Stimulated activated naive CD8-positive, alpha-beta T cell treated with anti-CD3 and anti-CD28 coated beads, Interleukin-15, Interleukin-2, amounts not matched to agents 100 ng/mL and 50 ng/mL, for 24 hours (primary cell): Measurements from ENCODE around the gene FAM114A1.
"Not testable (repeated sequence)": the region's sequence is repeated elsewhere in the genome, so short reads cannot be mapped to it uniquely, and the experiment has no call there.

Experiments used
- H3K27ac Mint-ChIP-seq: one replicate; pipeline ENCODE4 v1.8.0; 2021; ENCODE audit warnings: mild to moderate bottlenecking, mixed read lengths
- H3K27me3 Mint-ChIP-seq: one replicate; pipeline ENCODE4 v1.8.0; 2021; ENCODE audit warnings: mixed read lengths
- H3K36me3 Mint-ChIP-seq: one replicate; pipeline ENCODE4 v1.8.0; 2021; ENCODE audit warnings: low read depth, mixed read lengths
- H3K4me1 Mint-ChIP-seq: one replicate; pipeline ENCODE4 v1.8.0; 2021; ENCODE audit warnings: low read depth, mixed read lengths
- H3K4me3 Mint-ChIP-seq: one replicate; pipeline ENCODE4 v1.8.0; 2021; ENCODE audit warnings: mild to moderate bottlenecking, mixed read lengths
- H3K9me3 Mint-ChIP-seq: one replicate; pipeline ENCODE4 v1.8.0; 2021; ENCODE audit warnings: mixed read lengths

The FAM114A1 gene

DNA sequence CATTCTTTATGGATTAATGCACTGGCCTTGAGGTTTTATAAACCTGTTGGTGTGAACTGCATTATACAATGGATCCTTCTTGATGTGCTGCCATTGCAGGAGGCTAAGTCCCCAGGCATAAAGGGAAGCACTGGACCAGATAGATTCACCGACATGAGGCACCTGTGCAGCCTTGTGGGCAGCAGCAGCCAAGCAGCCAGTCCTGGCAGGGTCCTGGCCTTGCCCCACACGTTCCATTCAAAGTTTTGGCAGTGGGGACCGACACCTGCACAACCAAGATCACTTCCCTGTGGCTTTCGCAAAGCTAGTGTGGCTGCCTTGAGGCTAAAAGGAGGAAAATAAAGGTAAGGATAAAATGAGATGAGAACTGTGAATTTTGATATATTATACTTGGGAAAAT, 111.5 kb downstream of the FAM114A1 start:
- H3K4me3 Mint-ChIP-seq = no peak overlapping the region
- peaks cover 36% of the 10 kb centered on the region for H3K4me1 Mint-ChIP-seq
- peaks cover 21% of the 10 kb centered on the region for H3K36me3 Mint-ChIP-seq
- no peaks in the 10 kb centered on the region for H3K27me3 Mint-ChIP-seq
- H3K27ac Mint-ChIP-seq = no peak overlapping the region
- H3K9me3 Mint-ChIP-seq = no peaks in the 10 kb centered on the region

- Mint-ChIP-seq H3K27ac (no peak overlapping the region), H3K4me1 (peaks cover 40% of the 10 kb centered on the region), H3K4me3 (no peak overlapping the region), H3K9me3 (no peaks in the 10 kb centered on the region), H3K36me3 (peaks cover 21% of the 10 kb centered on the region), H3K27me3 (no peaks in the 10 kb centered on the region)
Observed at GRCh38 chr4:38979511-38980230, 112.1 kb downstream of the FAM114A1 start.

- Mint-ChIP-seq H3K27ac (peak overlapping the region; percentile 73), H3K4me1 (peaks cover 52% of the 10 kb centered on the region), H3K36me3 (peaks cover 23% of the 10 kb centered on the region), H3K9me3 (no peaks in the 10 kb centered on the region), H3K4me3 (peak overlapping the region; percentile 35), H3K27me3 (no peaks in the 10 kb centered on the region)
Observed at GRCh38 chr4:38980903-38981676, 113.5 kb downstream of the FAM114A1 start.

DNA sequence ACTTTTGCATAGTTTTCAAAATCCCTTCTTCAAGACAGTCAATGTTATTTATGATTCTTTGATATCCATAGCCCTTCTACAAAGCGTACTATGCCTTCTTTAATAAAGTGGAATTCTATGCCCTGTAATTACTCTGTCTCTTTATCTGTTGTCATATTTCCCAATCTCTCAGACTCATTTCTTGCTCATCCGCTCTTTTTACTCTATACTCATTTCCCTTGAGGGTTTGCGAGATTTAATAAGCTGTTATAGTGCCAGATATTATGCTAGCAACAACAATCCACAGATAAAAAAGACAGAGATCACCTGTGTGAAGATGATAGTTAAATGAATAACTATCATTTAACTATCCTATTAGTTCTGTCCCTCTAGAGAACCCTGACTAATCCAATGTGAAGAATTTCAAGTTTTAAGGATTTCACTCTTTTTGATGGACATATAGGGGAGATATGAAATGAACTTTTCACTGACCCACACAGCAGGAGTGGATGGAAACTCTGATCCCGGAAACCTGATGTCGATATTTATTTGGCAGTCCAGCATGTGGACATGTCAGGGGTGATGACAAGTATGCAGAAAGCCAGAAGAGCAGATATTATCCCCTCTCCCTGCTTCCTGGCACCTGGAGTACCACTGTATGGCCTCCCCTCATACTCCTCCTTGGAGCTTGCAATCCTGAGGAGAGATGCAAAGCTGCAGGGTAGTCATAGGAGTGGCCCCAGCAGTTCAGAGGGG, 114.9 kb downstream of the FAM114A1 start:
- peaks cover 26% of the 10 kb centered on the region for H3K36me3 Mint-ChIP-seq
- peaks cover 63% of the 10 kb centered on the region for H3K4me1 Mint-ChIP-seq
- no peaks in the 10 kb centered on the region for H3K27me3 Mint-ChIP-seq
- no peak overlapping the region for H3K27ac Mint-ChIP-seq
- no peaks in the 10 kb centered on the region for H3K9me3 Mint-ChIP-seq
- H3K4me3 Mint-ChIP-seq = no peak overlapping the region

- H3K9me3 Mint-ChIP-seq = no peaks in the 10 kb centered on the region
- H3K27me3 Mint-ChIP-seq = no peaks in the 10 kb centered on the region
- peaks cover 32% of the 10 kb centered on the region for H3K36me3 Mint-ChIP-seq
- no peak overlapping the region for H3K4me3 Mint-ChIP-seq
- no peak overlapping the region for H3K27ac Mint-ChIP-seq
- H3K4me1 Mint-ChIP-seq = peaks cover 63% of the 10 kb centered on the region
Observed at GRCh38 chr4:38983291-38983690, 115.7 kb downstream of the FAM114A1 start.

DNA sequence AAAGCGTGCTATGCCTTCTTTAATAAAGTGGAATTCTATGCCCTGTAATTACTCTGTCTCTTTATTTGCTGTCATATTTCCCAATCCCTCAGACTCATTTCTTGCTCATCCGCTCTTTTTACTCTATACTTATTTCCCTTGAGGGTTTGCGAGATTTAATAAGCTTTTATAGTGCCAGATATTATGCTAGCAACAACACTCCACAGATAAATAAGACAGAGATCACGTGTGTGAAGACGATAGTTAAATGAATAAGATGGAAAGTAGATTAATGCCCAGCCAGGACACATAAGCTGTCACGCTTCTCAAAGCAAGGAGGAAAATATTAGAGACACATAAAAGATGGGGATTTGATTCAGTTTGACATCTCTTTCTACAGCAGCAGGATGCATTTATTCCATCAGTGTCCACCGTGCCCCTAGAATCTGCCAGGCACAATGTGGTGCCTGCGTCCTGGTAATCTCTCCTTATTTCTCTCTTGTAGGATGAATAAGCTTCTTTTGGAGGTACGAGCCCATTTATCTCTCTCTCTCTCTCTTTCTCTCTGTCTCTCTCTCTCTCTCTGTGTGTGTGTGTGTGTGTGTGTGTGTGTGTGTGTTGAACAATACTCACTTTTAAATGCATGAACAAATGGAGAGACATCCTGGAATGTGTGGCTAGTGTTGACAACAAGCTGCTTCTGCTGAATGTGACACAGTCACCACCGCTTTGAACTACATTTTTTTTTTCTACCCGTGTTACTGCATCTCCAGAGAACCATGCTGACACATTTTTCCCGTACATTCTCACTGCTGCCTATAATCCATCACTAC, 116.4 kb downstream of the FAM114A1 start:
- Mint-ChIP-seq H3K9me3 (no peaks in the 10 kb centered on the region), H3K4me3 (no peak overlapping the region), H3K27me3 (no peaks in the 10 kb centered on the region), H3K4me1 (peaks cover 68% of the 10 kb centered on the region), H3K27ac (peak overlapping the region; percentile 72), H3K36me3 (peaks cover 36% of the 10 kb centered on the region)

GRCh38 chr4:38985410-38986100, 117.9 kb downstream of the FAM114A1 start:
- no peaks in the 10 kb centered on the region for H3K27me3 Mint-ChIP-seq
- peaks cover 57% of the 10 kb centered on the region for H3K4me1 Mint-ChIP-seq
- no peak overlapping the region for H3K4me3 Mint-ChIP-seq
- peaks cover 33% of the 10 kb centered on the region for H3K36me3 Mint-ChIP-seq
- H3K27ac Mint-ChIP-seq = peak overlapping the region; percentile 37
- no peaks in the 10 kb centered on the region for H3K9me3 Mint-ChIP-seq

- no peak overlapping the region for H3K4me3 Mint-ChIP-seq
Observed at GRCh38 chr4:38987491-38987890, 119.9 kb downstream of the FAM114A1 start.

DNA sequence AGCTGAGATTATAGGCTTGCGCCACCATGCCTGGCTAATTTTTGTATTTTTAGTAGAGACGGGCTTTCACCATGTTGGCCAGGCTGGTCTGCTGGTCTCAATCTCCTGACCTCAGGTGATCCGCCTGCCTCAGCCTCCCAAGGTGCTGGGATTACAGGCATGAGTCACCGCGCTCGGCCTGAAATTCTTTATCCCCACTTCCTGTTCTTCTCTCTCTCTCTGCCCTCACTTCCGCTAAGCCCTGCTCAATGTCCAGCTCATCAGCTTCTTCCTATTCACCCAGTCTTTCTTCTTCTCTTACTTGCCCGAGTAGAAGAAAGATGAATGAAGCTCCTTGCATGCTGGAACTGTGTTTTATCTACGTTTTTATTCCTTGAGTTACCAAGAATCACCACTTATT, 120.7 kb downstream of the FAM114A1 start:
- not testable (repeated sequence) for H3K27me3 Mint-ChIP-seq, H3K9me3 Mint-ChIP-seq, H3K4me3 Mint-ChIP-seq
- Mint-ChIP-seq H3K27ac (peak overlapping the region; percentile 57), H3K4me1 (peaks cover 37% of the 10 kb centered on the region), H3K36me3 (peaks cover 32% of the 10 kb centered on the region)

More at GRCh38 chr4:38987491-38987890, 119.9 kb downstream of the FAM114A1 start:
- Mint-ChIP-seq H3K9me3 (no peaks in the 10 kb centered on the region), H3K27me3 (no peaks in the 10 kb centered on the region), H3K36me3 (peaks cover 29% of the 10 kb centered on the region), H3K4me1 (peaks cover 38% of the 10 kb centered on the region), H3K27ac (no peak overlapping the region)

- Mint-ChIP-seq H3K9me3 (no peaks in the 10 kb centered on the region), H3K36me3 (peaks cover 32% of the 10 kb centered on the region), H3K4me1 (peaks cover 29% of the 10 kb centered on the region), H3K4me3 (no peak overlapping the region), H3K27me3 (no peaks in the 10 kb centered on the region), H3K27ac (no peak overlapping the region)
Observed at GRCh38 chr4:38989487-38989886, 121.9 kb downstream of the FAM114A1 start.

- Mint-ChIP-seq H3K36me3 (peaks cover 35% of the 10 kb centered on the region), H3K27ac (no peak overlapping the region), H3K4me1 (peaks cover 24% of the 10 kb centered on the region), H3K4me3 (no peak overlapping the region), H3K27me3 (no peaks in the 10 kb centered on the region), H3K9me3 (no peaks in the 10 kb centered on the region)
Observed at GRCh38 chr4:38990241-38990640, 122.6 kb downstream of the FAM114A1 start.

GRCh38 chr4:38993683-38994082, 126.1 kb downstream of the FAM114A1 start:
- Mint-ChIP-seq H3K4me3 (no peak overlapping the region), H3K27ac (no peak overlapping the region), H3K9me3 (no peaks in the 10 kb centered on the region), H3K27me3 (no peaks in the 10 kb centered on the region), H3K4me1 (peaks cover under 1% of the 10 kb centered on the region), H3K36me3 (peaks cover 39% of the 10 kb centered on the region)

DNA sequence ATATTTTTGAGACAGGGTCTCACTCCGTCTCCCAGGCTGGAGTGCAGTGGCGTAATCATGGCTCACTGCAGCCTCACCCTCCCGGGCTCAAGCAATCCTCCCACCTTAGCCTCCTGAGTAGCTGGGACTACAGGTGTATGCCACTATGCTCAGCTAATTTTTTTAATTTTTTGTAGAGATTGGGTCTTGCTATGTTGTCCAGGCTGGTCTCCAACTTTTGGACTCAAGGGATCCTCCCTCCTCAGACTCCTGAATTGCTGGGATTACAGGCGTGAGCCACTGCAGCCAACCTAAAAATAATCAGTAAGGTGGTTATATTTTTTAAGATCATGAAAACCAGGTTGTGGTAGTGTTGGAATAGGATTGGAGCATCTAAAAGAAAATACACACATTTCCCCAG, 126.5 kb downstream of the FAM114A1 start:
- no peak overlapping the region for H3K4me3 Mint-ChIP-seq
- no peak overlapping the region for H3K27ac Mint-ChIP-seq
- H3K4me1 Mint-ChIP-seq = no peaks in the 10 kb centered on the region
- H3K9me3 Mint-ChIP-seq = no peaks in the 10 kb centered on the region
- H3K27me3 Mint-ChIP-seq = no peaks in the 10 kb centered on the region
- peaks cover 40% of the 10 kb centered on the region for H3K36me3 Mint-ChIP-seq
